ENCODE data around the gene LMAN1L. TPM values are rescaled to one million over a fixed set of nuclear protein-coding genes. Genes with fewer than 3 reads are reported as not detected.

Gene LMAN1L
- polyA plus RNA-seq, 1 donor (not counting 4 experiments of a cell fraction or from before 2014, with no cell fraction given) = not detected

DNA sequence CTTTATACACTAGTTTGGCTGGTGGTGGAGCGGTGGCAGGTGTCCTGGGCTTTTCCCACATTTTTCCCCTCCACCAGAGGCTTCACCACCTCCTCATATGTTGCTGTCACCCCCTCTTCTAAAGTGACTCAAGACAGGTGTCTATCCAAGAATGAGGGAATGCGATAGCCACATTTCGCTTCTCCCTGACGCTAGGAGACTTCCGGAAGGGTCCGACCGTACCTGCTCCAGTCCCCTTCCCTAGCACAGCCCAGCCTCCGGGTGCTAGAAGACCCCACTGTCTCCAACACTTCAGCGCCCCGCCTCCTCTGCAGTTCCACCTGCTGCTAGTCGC is 60.0 kb downstream of the LMAN1L start:
- Histone ChIP-seq H3K27ac (ENCODE audit: control insufficient read depth, insufficient read depth, low read length) (peak overlapping the region; percentile 91), H3K9me1 (ENCODE audit: control insufficient read depth, extremely low read depth, insufficient read depth, low read length) (peaks cover 4% of the 10 kb centered on the region), H3K4me2 (ENCODE audit: control insufficient read depth, extremely low read depth, insufficient read depth, low read depth, low read length) (peak overlapping the region; percentile 85), H3K9me3 (ENCODE audit: control insufficient read depth, low read depth, low read length) (no peaks in the 10 kb centered on the region), H3K36me3 (ENCODE audit: control insufficient read depth in 2 of 2, extremely low read depth in 1 of 2, insufficient read depth in 2 of 2, low read length in 2 of 2) (peaks cover 0 to 3% of the 10 kb centered on the region in 2 experiments), H4K20me1 (ENCODE audit: control insufficient read depth, extremely low read depth, insufficient read depth, low read length) (peaks cover 13% of the 10 kb centered on the region), H3K4me1 (ENCODE audit: control insufficient read depth, extremely low read depth, insufficient read depth, low read length) (peaks cover 38% of the 10 kb centered on the region), H3K9ac (ENCODE audit: control insufficient read depth, extremely low read depth, insufficient read depth, low read length) (peak overlapping the region; percentile 94), H3K4me3 (ENCODE audit: control insufficient read depth in 2 of 3, extremely low read depth in 1 of 3, insufficient read depth in 2 of 3, low read depth in 1 of 3, low read length in 3 of 3) (peak overlapping the region; percentile 62 to 80 (median 74)), H3K79me2 (ENCODE audit: control insufficient read depth, insufficient read depth, low read length) (peaks cover 44% of the 10 kb centered on the region), H2AFZ (ENCODE audit: control insufficient read depth, low read length) (no peak overlapping the region), H3K27me3 (ENCODE audit: control insufficient read depth, extremely low read depth, insufficient read depth, low read length) (no peaks in the 10 kb centered on the region)
- no peak for DNase-seq (ENCODE audit: low read depth, low spot score)
- TF ChIP-seq, protein P1, sequence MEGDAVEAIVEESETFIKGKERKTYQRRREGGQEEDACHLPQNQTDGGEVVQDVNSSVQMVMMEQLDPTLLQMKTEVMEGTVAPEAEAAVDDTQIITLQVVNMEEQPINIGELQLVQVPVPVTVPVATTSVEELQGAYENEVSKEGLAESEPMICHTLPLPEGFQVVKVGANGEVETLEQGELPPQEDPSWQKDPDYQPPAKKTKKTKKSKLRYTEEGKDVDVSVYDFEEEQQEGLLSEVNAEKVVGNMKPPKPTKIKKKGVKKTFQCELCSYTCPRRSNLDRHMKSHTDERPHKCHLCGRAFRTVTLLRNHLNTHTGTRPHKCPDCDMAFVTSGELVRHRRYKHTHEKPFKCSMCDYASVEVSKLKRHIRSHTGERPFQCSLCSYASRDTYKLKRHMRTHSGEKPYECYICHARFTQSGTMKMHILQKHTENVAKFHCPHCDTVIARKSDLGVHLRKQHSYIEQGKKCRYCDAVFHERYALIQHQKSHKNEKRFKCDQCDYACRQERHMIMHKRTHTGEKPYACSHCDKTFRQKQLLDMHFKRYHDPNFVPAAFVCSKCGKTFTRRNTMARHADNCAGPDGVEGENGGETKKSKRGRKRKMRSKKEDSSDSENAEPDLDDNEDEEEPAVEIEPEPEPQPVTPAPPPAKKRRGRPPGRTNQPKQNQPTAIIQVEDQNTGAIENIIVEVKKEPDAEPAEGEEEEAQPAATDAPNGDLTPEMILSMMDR (optimal IDR thresholded peaks at IDR 0.05 in 1 of 3, IDR thresholded peaks at IDR 0.05 in 1 of 3, conservative IDR thresholded peaks at IDR 0.05 in 1 of 3; ENCODE audit: extremely low read depth in 1 of 3, insufficient read depth in 2 of 3, low read length in 3 of 3) = no peak
- TF ChIP-seq EZH2 (IDR thresholded peaks at IDR 0.05; ENCODE audit: low read length) = no peak
- dilution Hi-C loops (cut with MboI; ENCODE audit: extremely low pct_ligation_motif_present, low sequenced_read_pairs) = no loop called here
- no peak for FAIRE-seq

DNA sequence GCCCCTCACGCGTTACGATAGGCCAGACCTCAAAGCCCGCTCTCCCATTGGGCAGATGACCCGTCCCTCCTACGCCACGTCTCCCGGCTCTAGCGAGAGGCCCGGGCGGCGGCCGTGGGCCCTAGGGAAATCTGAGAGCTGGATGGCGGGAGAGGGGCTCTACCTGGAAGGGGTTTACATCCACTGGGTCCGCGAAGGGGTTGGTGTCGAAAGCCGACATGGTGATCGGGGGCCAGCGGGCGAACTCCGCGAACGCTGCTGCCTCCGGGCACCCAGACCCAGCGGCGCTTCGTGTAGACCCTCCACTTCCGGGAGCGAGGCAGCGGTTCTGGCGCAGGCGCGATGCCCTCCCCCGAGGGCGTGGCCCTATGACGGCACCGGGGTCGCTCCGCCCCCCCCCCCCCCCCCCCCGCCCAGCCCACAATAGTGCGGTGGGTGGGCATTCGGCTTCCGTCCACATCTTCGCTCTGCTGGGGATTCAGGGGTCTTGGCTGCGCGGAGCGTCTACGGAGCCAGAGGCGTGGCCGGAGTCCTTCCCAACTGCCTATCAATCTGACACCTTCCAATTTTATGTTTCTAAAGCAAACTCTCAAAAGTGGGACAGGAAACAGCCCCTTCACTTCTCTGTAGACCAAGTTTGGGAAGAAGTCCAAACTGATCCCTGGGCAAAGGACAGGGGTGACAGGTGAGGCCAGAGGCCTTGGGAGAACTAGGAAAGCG is 60.6 kb downstream of the LMAN1L start, which contains the start of gene SCAMP2:
Gene SCAMP2 (minus strand): TSS at position 330 of the 720 bp plus-strand sequence. CDS start 110 bp downstream, at position 220.
- TF ChIP-seq EZH2 (IDR thresholded peaks at IDR 0.05; ENCODE audit: low read length) = no peak
- TF ChIP-seq, protein P1 (optimal IDR thresholded peaks at IDR 0.05 in 1 of 3, IDR thresholded peaks at IDR 0.05 in 1 of 3, conservative IDR thresholded peaks at IDR 0.05 in 1 of 3; ENCODE audit: extremely low read depth in 1 of 3, insufficient read depth in 2 of 3, low read length in 3 of 3) = no peak
- H3K27ac ChIP-seq (ENCODE audit: control insufficient read depth, insufficient read depth, low read length) = peak within 1 kb of the TSS; percentile 91
- no peak for FAIRE-seq

More for the DNA sequence above, 60.6 kb downstream of the LMAN1L start, which contains the start of gene SCAMP2:
- H3K79me2 ChIP-seq (ENCODE audit: control insufficient read depth, insufficient read depth, low read length) = peaks cover 39% of the 10 kb centered on the region
- H3K4me3 ChIP-seq (ENCODE audit: control insufficient read depth in 2 of 3, extremely low read depth in 1 of 3, insufficient read depth in 2 of 3, low read depth in 1 of 3, low read length in 3 of 3) = peak within 1 kb of the TSS; percentile 62 to 80 (median 74)
- dilution Hi-C loops (cut with MboI; ENCODE audit: extremely low pct_ligation_motif_present, low sequenced_read_pairs) = no loop called here
- no peaks in the 10 kb centered on the region for H3K27me3 ChIP-seq (ENCODE audit: control insufficient read depth, extremely low read depth, insufficient read depth, low read length)
- H3K36me3 ChIP-seq (ENCODE audit: control insufficient read depth in 2 of 2, extremely low read depth in 1 of 2, insufficient read depth in 2 of 2, low read length in 2 of 2) = peaks cover 0 to 3% of the 10 kb centered on the region in 2 experiments
- H3K9ac ChIP-seq (ENCODE audit: control insufficient read depth, extremely low read depth, insufficient read depth, low read length) = peak within 1 kb of the TSS; percentile 94
- H3K9me3 ChIP-seq (ENCODE audit: control insufficient read depth, low read depth, low read length) = no peaks in the 10 kb centered on the region
- peak; percentile 42 for DNase-seq (ENCODE audit: low read depth, low spot score)
- peaks cover 4% of the 10 kb centered on the region for H3K9me1 ChIP-seq (ENCODE audit: control insufficient read depth, extremely low read depth, insufficient read depth, low read length)
- peaks cover 33% of the 10 kb centered on the region for H3K4me1 ChIP-seq (ENCODE audit: control insufficient read depth, extremely low read depth, insufficient read depth, low read length)
- peaks cover 13% of the 10 kb centered on the region for H4K20me1 ChIP-seq (ENCODE audit: control insufficient read depth, extremely low read depth, insufficient read depth, low read length)
- H2AFZ ChIP-seq (ENCODE audit: control insufficient read depth, low read length) = peak within 1 kb of the TSS; percentile 93
- peak within 1 kb of the TSS; percentile 87 for H3K4me2 ChIP-seq (ENCODE audit: control insufficient read depth, extremely low read depth, insufficient read depth, low read depth, low read length)
